Measurements from ENCODE around the gene ZNF532.
"Not testable (repeated sequence)": the region's sequence is repeated elsewhere in the genome, so short reads cannot be mapped to it uniquely, and the experiment has no call there.

Gene ZNF532

GRCh38 chr18:58864146-58865032 lies at the start of gene ZNF532:
TSS of gene ZNF532 (plus strand) at chr18:58864877. CDS start in a region left out here.
- TF ChIP-seq YY1 (IDR thresholded peaks at IDR 0.05; ENCODE audit: insufficient read depth, insufficient read length) (no peak), ZNF274 (IDR thresholded peaks at IDR 0.05; ENCODE audit: low read depth, low read length) (no peak), SUZ12 (IDR thresholded peaks at IDR 0.05; ENCODE audit: extremely low read depth, insufficient read depth, insufficient read length) (no peak)
- Histone ChIP-seq H3K9ac (ENCODE audit: insufficient read length, low read depth) (peak within 1 kb of the TSS; percentile 82), H3K27me3 (ENCODE audit: insufficient read depth, insufficient read length) (no peaks in the 10 kb centered on the region), H3K36me3 (ENCODE audit: insufficient read depth, insufficient read length, low read length) (peaks cover 38% of the 10 kb centered on the region), H3K4me3 (ENCODE audit: insufficient read length, low read depth) (peak within 1 kb of the TSS; percentile 58), H3K9me3 (ENCODE audit: insufficient read depth, low read length) (peaks cover 13% of the 10 kb centered on the region), H3K4me1 (ENCODE audit: insufficient read depth, insufficient read length) (peaks cover 4% of the 10 kb centered on the region)
- no peak for DNase-seq (ENCODE audit: low read depth, low spot score)

- Histone ChIP-seq H3K9ac (ENCODE audit: insufficient read length, low read depth) (no peak overlapping the region), H3K4me3 (ENCODE audit: insufficient read length, low read depth) (no peak overlapping the region), H3K27me3 (ENCODE audit: insufficient read depth, insufficient read length) (no peaks in the 10 kb centered on the region), H3K36me3 (ENCODE audit: insufficient read depth, insufficient read length, low read length) (no peaks in the 10 kb centered on the region), H3K9me3 (ENCODE audit: insufficient read depth, low read length) (no peaks in the 10 kb centered on the region), H3K4me1 (ENCODE audit: insufficient read depth, insufficient read length) (no peaks in the 10 kb centered on the region)
- no peak for DNase-seq (ENCODE audit: low read depth, low spot score)
- TF ChIP-seq ZNF274 (IDR thresholded peaks at IDR 0.05; ENCODE audit: low read depth, low read length) (no peak), YY1 (IDR thresholded peaks at IDR 0.05; ENCODE audit: insufficient read depth, insufficient read length) (no peak), SUZ12 (IDR thresholded peaks at IDR 0.05; ENCODE audit: extremely low read depth, insufficient read depth, insufficient read length) (no peak)
Measured at GRCh38 chr18:58819051-58819450, 45.6 kb upstream of the ZNF532 start.

DNA sequence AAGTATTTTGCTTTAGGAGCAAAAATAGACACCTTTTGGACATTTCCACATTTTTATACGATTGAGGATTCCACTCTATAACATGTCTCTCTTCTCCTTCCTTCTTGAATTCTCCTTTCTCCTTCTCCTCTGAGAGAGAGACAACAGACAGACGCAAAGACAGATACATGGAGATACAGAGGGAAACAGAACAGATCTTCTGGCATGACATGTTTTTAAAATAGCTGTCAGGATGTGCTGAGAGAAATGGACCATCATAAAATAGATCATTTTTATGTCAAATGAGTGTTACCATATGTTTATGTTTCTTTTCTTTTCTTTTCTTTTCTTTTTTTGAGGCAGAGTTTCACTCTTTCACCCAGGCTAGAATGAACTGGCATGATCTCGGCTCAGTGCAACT lies 44.4 kb upstream of the ZNF532 start:
- no peaks in the 10 kb centered on the region for H3K36me3 ChIP-seq (ENCODE audit: insufficient read depth, insufficient read length, low read length)
- TF ChIP-seq ZNF274 (IDR thresholded peaks at IDR 0.05; ENCODE audit: low read depth, low read length) (no peak), YY1 (IDR thresholded peaks at IDR 0.05; ENCODE audit: insufficient read depth, insufficient read length) (no peak), SUZ12 (IDR thresholded peaks at IDR 0.05; ENCODE audit: extremely low read depth, insufficient read depth, insufficient read length) (no peak)
- no peaks in the 10 kb centered on the region for H3K27me3 ChIP-seq (ENCODE audit: insufficient read depth, insufficient read length)
- no peak overlapping the region for H3K9ac ChIP-seq (ENCODE audit: insufficient read length, low read depth)
- H3K4me3 ChIP-seq (ENCODE audit: insufficient read length, low read depth), result no peak overlapping the region
- no peaks in the 10 kb centered on the region for H3K4me1 ChIP-seq (ENCODE audit: insufficient read depth, insufficient read length)
- H3K9me3 ChIP-seq (ENCODE audit: insufficient read depth, low read length), result no peaks in the 10 kb centered on the region
- no peak for DNase-seq (ENCODE audit: low read depth, low spot score)

GRCh38 chr18:58822944-58823343 lies 41.7 kb upstream of the ZNF532 start:
- Histone ChIP-seq H3K36me3 (ENCODE audit: insufficient read depth, insufficient read length, low read length) (no peaks in the 10 kb centered on the region), H3K4me1 (ENCODE audit: insufficient read depth, insufficient read length) (no peaks in the 10 kb centered on the region), H3K9ac (ENCODE audit: insufficient read length, low read depth) (no peak overlapping the region), H3K9me3 (ENCODE audit: insufficient read depth, low read length) (peaks cover 10% of the 10 kb centered on the region; the same call in 1 of the 2 replicates), H3K4me3 (ENCODE audit: insufficient read length, low read depth) (no peak overlapping the region), H3K27me3 (ENCODE audit: insufficient read depth, insufficient read length) (no peaks in the 10 kb centered on the region)
- DNase-seq (ENCODE audit: low read depth, low spot score), result no peak
- TF ChIP-seq YY1 (IDR thresholded peaks at IDR 0.05; ENCODE audit: insufficient read depth, insufficient read length) (no peak), ZNF274 (IDR thresholded peaks at IDR 0.05; ENCODE audit: low read depth, low read length) (no peak), SUZ12 (IDR thresholded peaks at IDR 0.05; ENCODE audit: extremely low read depth, insufficient read depth, insufficient read length) (no peak)

DNA sequence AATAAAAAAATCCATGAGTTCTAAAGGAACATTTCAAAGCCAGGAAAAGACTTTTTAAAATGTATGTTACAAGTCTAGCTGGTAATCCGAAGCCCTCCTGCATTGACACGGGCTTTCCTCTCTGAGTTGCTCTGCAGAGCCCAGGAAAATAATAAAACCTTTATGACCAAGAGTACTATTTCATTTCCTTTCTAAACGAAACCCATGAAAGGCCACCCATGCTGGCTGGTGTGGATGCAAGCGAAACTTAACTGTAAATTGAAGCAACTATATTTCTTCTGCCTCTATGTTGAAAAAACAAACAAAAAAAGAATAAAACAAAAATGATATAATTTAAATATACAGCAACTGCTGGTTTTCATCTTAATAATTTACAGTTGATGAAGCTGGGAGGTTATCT lies 41.3 kb upstream of the ZNF532 start:
- no peaks in the 10 kb centered on the region for H3K4me1 ChIP-seq (ENCODE audit: insufficient read depth, insufficient read length)
- H3K9me3 ChIP-seq (ENCODE audit: insufficient read depth, low read length), result peaks cover 11% of the 10 kb centered on the region; the same call in 1 of the 2 replicates
- H3K9ac ChIP-seq (ENCODE audit: insufficient read length, low read depth), result no peak overlapping the region
- no peak for TF ChIP-seq YY1 (IDR thresholded peaks at IDR 0.05; ENCODE audit: insufficient read depth, insufficient read length)
- no peak for TF ChIP-seq SUZ12 (IDR thresholded peaks at IDR 0.05; ENCODE audit: extremely low read depth, insufficient read depth, insufficient read length)
- no peak for TF ChIP-seq ZNF274 (IDR thresholded peaks at IDR 0.05; ENCODE audit: low read depth, low read length)
- H3K36me3 ChIP-seq (ENCODE audit: insufficient read depth, insufficient read length, low read length), result no peaks in the 10 kb centered on the region
- no peak overlapping the region for H3K4me3 ChIP-seq (ENCODE audit: insufficient read length, low read depth)
- H3K27me3 ChIP-seq (ENCODE audit: insufficient read depth, insufficient read length), result no peaks in the 10 kb centered on the region
- no peak for DNase-seq (ENCODE audit: low read depth, low spot score)

DNA sequence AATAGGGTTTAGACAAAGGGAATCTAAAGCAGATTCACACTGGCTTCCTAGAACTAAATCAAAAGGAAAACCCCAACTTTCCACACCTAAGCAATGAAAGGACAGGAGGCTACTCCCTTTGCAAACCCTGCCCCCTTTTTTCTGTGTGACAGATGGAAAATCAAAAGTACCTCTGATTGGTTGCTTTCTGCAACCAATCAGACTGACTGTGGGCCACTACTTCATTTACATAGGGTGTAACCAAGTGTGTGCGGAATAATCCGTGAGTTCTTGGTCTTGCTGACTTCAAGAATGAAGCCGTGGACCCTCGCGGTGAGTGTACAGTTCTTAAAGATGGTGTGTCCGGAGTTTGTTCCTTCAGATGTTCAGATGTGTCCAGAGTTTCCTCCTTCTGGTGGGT lies 37.8 kb upstream of the ZNF532 start:
- peaks cover 11% of the 10 kb centered on the region; the same call in 1 of the 2 replicates for H3K9me3 ChIP-seq (ENCODE audit: insufficient read depth, low read length)
- H3K27me3 ChIP-seq (ENCODE audit: insufficient read depth, insufficient read length); H3K9ac ChIP-seq (ENCODE audit: insufficient read length, low read depth); H3K4me3 ChIP-seq (ENCODE audit: insufficient read length, low read depth); DNase-seq (ENCODE audit: low read depth, low spot score); H3K4me1 ChIP-seq (ENCODE audit: insufficient read depth, insufficient read length); H3K36me3 ChIP-seq (ENCODE audit: insufficient read depth, insufficient read length, low read length): not testable (repeated sequence)

DNA sequence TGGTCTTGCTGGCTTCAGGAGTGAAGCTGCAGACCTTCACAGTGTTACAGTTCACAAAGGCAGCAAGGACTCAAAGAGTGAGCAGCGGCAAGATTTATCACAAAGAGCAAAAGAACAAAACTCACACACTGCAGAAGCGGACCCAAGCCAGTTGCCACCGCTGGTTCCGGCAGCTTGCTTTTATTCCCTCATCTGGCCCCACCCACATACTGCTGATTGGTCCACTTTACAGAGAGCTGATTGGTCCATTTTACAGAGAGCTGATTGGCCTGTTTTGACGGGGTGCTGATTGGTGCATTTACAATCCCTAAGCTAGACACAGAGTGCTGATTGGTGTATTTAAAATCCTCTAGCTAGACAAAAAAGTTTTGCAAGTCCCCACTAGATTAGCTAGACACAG lies 37.2 kb upstream of the ZNF532 start:
- Histone ChIP-seq H3K4me1 (ENCODE audit: insufficient read depth, insufficient read length) (no peaks in the 10 kb centered on the region), H3K9me3 (ENCODE audit: insufficient read depth, low read length) (peaks cover 11% of the 10 kb centered on the region; the same call in 1 of the 2 replicates), H3K27me3 (ENCODE audit: insufficient read depth, insufficient read length) (no peaks in the 10 kb centered on the region), H3K9ac (ENCODE audit: insufficient read length, low read depth) (no peak overlapping the region), H3K36me3 (ENCODE audit: insufficient read depth, insufficient read length, low read length) (no peaks in the 10 kb centered on the region), H3K4me3 (ENCODE audit: insufficient read length, low read depth) (no peak overlapping the region)
- DNase-seq (ENCODE audit: low read depth, low spot score), result no peak
- TF ChIP-seq YY1 (IDR thresholded peaks at IDR 0.05; ENCODE audit: insufficient read depth, insufficient read length) (no peak), ZNF274 (IDR thresholded peaks at IDR 0.05; ENCODE audit: low read depth, low read length) (no peak), SUZ12 (IDR thresholded peaks at IDR 0.05; ENCODE audit: extremely low read depth, insufficient read depth, insufficient read length) (no peak)

Data from NT2/D1 (cell line).